ENCODE results near the gene GPR35. TPM values are rescaled to one million over a fixed set of nuclear protein-coding genes. Genes with fewer than 3 reads are reported as not detected.

The GPR35 gene
- total RNA-seq, 2 donors from 2014 or later = 0.55 to 0.71 TPM

DNA sequence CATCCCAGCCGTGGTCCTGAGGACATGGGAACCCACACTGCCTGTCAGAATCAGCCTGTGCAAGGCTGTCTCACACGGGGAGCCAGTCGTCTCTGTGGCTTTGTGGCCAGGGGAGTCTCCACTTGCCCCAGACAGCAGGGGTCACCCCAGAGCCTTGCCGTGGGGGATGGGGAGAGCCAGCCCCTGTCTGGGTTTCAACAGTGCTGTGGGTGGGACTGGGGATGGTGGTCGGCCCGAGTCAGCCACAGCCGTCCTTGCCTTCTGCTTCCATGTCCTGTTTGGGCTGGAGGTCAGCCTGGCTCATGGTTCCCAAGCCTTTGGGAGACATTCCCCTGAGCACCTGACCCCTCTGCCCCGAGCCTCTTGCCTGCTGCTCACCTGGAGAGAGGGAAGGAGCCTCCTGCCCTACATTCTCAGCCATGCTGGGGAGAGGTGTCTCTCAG lies 19.6 kb downstream of the GPR35 start:
- 80 to 90% methylated on average over 6 to 8 of the region's 8 CpGs for WGBS, 2 experiments (ENCODE audit: insufficient coverage in 1 of 2, insufficient read length in 1 of 2)
- peaks cover 14% of the 10 kb centered on the region for H3K4me1 Mint-ChIP-seq

DNA sequence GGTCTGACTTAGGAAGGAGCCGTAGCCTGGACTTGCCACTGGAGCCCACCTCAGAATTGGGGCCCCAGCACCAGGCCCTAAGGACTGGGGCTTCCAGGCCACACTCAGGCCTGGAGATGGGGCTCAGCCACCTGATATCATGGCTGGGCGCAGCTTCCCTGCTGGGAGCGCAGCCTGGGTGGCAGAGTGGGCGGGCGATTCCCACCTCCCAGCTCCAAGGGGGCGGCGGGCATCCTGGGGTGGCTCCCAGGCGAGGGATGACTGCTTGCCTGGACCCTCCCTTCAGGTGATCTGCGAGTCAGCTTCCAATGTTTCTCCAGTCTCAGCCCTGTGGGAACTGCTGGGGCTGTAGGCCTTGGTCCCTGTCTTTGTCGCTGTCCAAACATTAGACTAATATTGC lies 20.1 kb downstream of the GPR35 start:
- H3K27ac Mint-ChIP-seq = no peak overlapping the region

More for the DNA sequence above, 19.6 kb downstream of the GPR35 start:
- Mint-ChIP-seq H3K4me3 (no peak overlapping the region), H3K27ac (no peak overlapping the region), H3K36me3 (ENCODE audit: low read depth) (no peaks in the 10 kb centered on the region), H3K9me3 (no peaks in the 10 kb centered on the region), H3K27me3 (ENCODE audit: insufficient read depth) (peaks cover 12% of the 10 kb centered on the region)
- Histone ChIP-seq H3K27me3 (ENCODE audit: control insufficient read depth, insufficient read depth, low read length, poor library complexity, severe bottlenecking) (peaks cover 1% of the 10 kb centered on the region), H3K4me3 (ENCODE audit: low read length) (no peak overlapping the region), H3K9ac (ENCODE audit: extremely low read depth, low read length, poor library complexity, severe bottlenecking) (no peak overlapping the region), H3K9me3 (ENCODE audit: control insufficient read depth, low read length) (no peaks in the 10 kb centered on the region), H3K36me3 (ENCODE audit: control insufficient read depth, insufficient read depth, low read length) (no peaks in the 10 kb centered on the region), H3K27ac (ENCODE audit: low read depth, low read length) (no peak overlapping the region), H3K4me1 (ENCODE audit: control insufficient read depth, insufficient read depth, low read length) (no peaks in the 10 kb centered on the region)
- peak; percentile 48 for DNase-seq
- TF ChIP-seq, protein P1, sequence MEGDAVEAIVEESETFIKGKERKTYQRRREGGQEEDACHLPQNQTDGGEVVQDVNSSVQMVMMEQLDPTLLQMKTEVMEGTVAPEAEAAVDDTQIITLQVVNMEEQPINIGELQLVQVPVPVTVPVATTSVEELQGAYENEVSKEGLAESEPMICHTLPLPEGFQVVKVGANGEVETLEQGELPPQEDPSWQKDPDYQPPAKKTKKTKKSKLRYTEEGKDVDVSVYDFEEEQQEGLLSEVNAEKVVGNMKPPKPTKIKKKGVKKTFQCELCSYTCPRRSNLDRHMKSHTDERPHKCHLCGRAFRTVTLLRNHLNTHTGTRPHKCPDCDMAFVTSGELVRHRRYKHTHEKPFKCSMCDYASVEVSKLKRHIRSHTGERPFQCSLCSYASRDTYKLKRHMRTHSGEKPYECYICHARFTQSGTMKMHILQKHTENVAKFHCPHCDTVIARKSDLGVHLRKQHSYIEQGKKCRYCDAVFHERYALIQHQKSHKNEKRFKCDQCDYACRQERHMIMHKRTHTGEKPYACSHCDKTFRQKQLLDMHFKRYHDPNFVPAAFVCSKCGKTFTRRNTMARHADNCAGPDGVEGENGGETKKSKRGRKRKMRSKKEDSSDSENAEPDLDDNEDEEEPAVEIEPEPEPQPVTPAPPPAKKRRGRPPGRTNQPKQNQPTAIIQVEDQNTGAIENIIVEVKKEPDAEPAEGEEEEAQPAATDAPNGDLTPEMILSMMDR (conservative IDR thresholded peaks at IDR 0.05) = no peak

DNA sequence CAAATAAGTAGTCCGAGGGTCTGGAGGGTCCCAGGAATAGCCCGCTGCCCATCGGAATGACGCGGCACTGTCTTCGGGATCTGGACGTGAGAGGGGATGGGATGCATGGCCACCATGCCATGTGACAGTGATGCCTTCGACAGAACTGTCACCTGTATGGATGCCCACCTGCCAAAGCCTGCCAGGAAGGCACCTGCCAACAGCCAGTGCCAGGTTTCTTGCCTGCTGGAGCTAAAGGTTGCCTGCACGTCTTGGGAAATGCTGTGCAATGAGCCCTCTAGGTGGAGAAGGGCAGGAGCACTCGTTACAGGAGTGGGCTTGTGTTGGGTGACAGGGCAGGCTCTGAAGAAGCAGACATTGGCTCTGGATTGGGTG lies 20.5 kb downstream of the GPR35 start:
- Histone ChIP-seq H3K9me3 (ENCODE audit: control insufficient read depth, low read length) (peaks cover 4% of the 10 kb centered on the region), H3K36me3 (ENCODE audit: control insufficient read depth, insufficient read depth, low read length) (no peaks in the 10 kb centered on the region), H3K27me3 (ENCODE audit: control insufficient read depth, insufficient read depth, low read length, poor library complexity, severe bottlenecking) (no peaks in the 10 kb centered on the region), H3K4me1 (ENCODE audit: control insufficient read depth, insufficient read depth, low read length) (no peaks in the 10 kb centered on the region), H3K27ac (ENCODE audit: low read depth, low read length) (no peak overlapping the region), H3K4me3 (ENCODE audit: low read length) (no peak overlapping the region), H3K9ac (ENCODE audit: extremely low read depth, low read length, poor library complexity, severe bottlenecking) (no peak overlapping the region)
- Mint-ChIP-seq H3K4me1 (peaks cover 18% of the 10 kb centered on the region), H3K27me3 (ENCODE audit: insufficient read depth) (peaks cover 14% of the 10 kb centered on the region), H3K4me3 (no peak overlapping the region), H3K9me3 (no peaks in the 10 kb centered on the region), H3K27ac (no peak overlapping the region), H3K36me3 (ENCODE audit: low read depth) (no peaks in the 10 kb centered on the region)
- peak; percentile 25 for DNase-seq
- TF ChIP-seq, protein P1 (conservative IDR thresholded peaks at IDR 0.05) = no peak
- 89 to 90% methylated on average over 8 to 10 of the region's 10 CpGs for WGBS, 2 experiments (ENCODE audit: insufficient coverage in 1 of 2, insufficient read length in 1 of 2)

More for the DNA sequence above, 20.1 kb downstream of the GPR35 start:
- peak; percentile 20 for DNase-seq
- Mint-ChIP-seq H3K4me1 (peaks cover 17% of the 10 kb centered on the region), H3K9me3 (no peaks in the 10 kb centered on the region), H3K27me3 (ENCODE audit: insufficient read depth) (peaks cover 14% of the 10 kb centered on the region), H3K4me3 (no peak overlapping the region), H3K36me3 (ENCODE audit: low read depth) (no peaks in the 10 kb centered on the region)
- Histone ChIP-seq H3K4me3 (ENCODE audit: low read length) (no peak overlapping the region), H3K27me3 (ENCODE audit: control insufficient read depth, insufficient read depth, low read length, poor library complexity, severe bottlenecking) (no peaks in the 10 kb centered on the region), H3K4me1 (ENCODE audit: control insufficient read depth, insufficient read depth, low read length) (no peaks in the 10 kb centered on the region), H3K36me3 (ENCODE audit: control insufficient read depth, insufficient read depth, low read length) (no peaks in the 10 kb centered on the region), H3K27ac (ENCODE audit: low read depth, low read length) (no peak overlapping the region), H3K9me3 (ENCODE audit: control insufficient read depth, low read length) (no peaks in the 10 kb centered on the region), H3K9ac (ENCODE audit: extremely low read depth, low read length, poor library complexity, severe bottlenecking) (no peak overlapping the region)
- TF ChIP-seq, protein P1 (conservative IDR thresholded peaks at IDR 0.05) = no peak
- WGBS, 2 experiments (ENCODE audit: insufficient coverage in 1 of 2, insufficient read length in 1 of 2) = 91 to 95% methylated on average over 6 to 10 of the region's 10 CpGs
